ENCODE data around the gene HNRNPD.
"Not testable (repeated sequence)": the region's sequence is repeated elsewhere in the genome, so short reads cannot be mapped to it uniquely, and the experiment has no call there.

HNRNPD gene

DNA sequence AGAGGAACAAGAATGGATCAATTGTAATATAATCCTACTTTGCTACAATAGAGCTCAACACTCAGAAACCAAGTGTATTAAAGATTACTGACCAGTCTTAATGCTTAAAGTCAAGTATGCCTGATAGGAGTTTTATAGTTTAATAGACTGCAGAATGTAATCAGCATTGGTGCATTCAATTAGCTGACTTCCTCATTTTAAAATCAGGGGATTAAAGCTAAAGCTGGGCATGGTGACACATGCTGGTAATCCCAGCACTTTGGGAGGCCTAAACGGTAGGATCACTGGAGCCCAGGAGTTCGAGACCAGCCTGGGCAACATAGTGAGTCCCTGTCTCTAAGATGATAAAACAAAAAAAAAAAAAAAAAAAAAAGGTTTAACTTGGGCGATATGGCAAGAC is 45.7 kb upstream of the HNRNPD start:
- CTCF ChIA-PET = no interaction called here
- Histone ChIP-seq H3K4me3 (ENCODE audit: low read depth, low read length) (no peak overlapping the region), H3K27ac (ENCODE audit: extremely low read depth, low read depth, low read length) (no peak overlapping the region), H3K36me3 (ENCODE audit: control insufficient read depth in 2 of 2, insufficient read depth in 1 of 2, low read length in 2 of 2) (peaks cover 7 to 14% of the 10 kb centered on the region in 2 experiments; a peak in 2 of 3 replicates), H3K9me3 (ENCODE audit: control insufficient read depth, insufficient read depth, low read depth, low read length) (no peaks in the 10 kb centered on the region), H3K4me1 (ENCODE audit: control insufficient read depth, insufficient read depth, low read length) (no peaks in the 10 kb centered on the region)
- POLR2A ChIA-PET = interaction anchor here (2.3 kb wide), 1 partner anchor 10 kb away, joined by 21 read pairs; no protein-coding TSS in a partner anchor
- no peak for TF ChIP-seq WT1 (tag by site-specific recombination; IDR thresholded peaks at IDR 0.05)
- TF ChIP-seq ZSCAN16 (tag by site-specific recombination; IDR thresholded peaks at IDR 0.05) = no peak
- TF ChIP-seq ZNF777 (tag by site-specific recombination; IDR thresholded peaks at IDR 0.05; ENCODE audit: borderline replicate concordance) = no peak
- no peak for TF ChIP-seq BCL11B (tag by site-specific recombination; IDR thresholded peaks at IDR 0.05; ENCODE audit: low read depth)
- peak; percentile 41 for TF ChIP-seq ZNF585B (tag by site-specific recombination; IDR thresholded peaks at IDR 0.05)
- TF ChIP-seq ZNF677 (tag by site-specific recombination; IDR thresholded peaks at IDR 0.05) = no peak

DNA sequence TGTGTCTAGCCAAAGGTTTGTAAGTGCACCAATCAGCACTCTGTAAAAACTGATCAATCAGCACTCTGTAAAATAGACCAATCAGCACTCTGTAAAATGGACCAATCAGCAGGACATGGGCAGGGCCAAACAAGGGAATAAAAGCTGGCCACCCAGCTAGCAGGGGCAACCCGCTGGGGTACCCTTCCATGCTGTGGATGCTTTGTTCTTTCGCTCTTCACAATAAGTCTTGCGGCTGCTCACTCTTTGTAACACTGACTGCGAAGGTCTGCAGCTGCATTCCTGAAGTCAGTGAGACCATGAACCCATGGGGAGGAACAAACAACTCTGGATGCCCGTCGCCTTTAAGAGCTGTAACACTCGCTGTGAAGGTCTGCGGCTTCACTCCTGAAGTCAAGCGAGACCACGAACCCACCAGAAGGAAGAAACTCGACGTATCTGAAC is 42.2 kb upstream of the HNRNPD start:
- H3K4me1 ChIP-seq (ENCODE audit: control insufficient read depth, insufficient read depth, low read length) = no peaks in the 10 kb centered on the region
- CTCF ChIA-PET = no interaction called here

DNA sequence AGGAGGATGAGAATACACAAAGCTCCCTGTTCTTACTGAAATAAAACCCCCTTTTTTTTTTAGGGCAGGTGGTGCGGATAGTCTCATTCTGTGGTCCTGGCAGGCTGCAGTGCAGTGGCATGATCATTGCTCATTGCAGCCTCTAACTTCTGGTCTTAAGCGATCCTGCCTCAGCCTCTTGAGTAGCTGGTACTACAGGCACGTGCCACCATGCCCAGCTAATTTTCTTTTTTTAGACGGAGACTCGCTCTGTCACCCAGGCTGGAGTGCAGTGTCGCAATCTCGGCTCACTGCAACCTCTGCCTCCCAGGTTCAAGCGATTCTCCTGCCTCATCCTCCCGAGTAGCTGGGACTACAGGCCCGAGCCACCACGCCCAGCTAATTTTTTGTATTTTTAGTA is 41.3 kb upstream of the HNRNPD start:
- POLR2A ChIA-PET = interaction anchor here (2.7 kb wide), 1 partner anchor 15 kb away, joined by 7 read pairs; the partner anchor contains the start of gene HNRNPDL
- H3K36me3 ChIP-seq (ENCODE audit: control insufficient read depth in 2 of 2, insufficient read depth in 1 of 2, low read length in 2 of 2); H3K4me1 ChIP-seq (ENCODE audit: control insufficient read depth, insufficient read depth, low read length); H3K4me3 ChIP-seq (ENCODE audit: low read depth, low read length); H3K9me3 ChIP-seq (ENCODE audit: control insufficient read depth, insufficient read depth, low read depth, low read length); H3K27ac ChIP-seq (ENCODE audit: extremely low read depth, low read depth, low read length); CTCF ChIA-PET: not testable (repeated sequence)

More for the DNA sequence above, 42.2 kb upstream of the HNRNPD start:
- POLR2A ChIA-PET = interaction anchor here (2.7 kb wide), 1 partner anchor 14 kb away, joined by 7 read pairs; the partner anchor contains the start of gene HNRNPDL
- H3K27ac ChIP-seq (ENCODE audit: extremely low read depth, low read depth, low read length) = no peak overlapping the region
- no peak for TF ChIP-seq OVOL3 (tag by site-specific recombination; IDR thresholded peaks at IDR 0.05)
- TF ChIP-seq KLF9 (tag by site-specific recombination; IDR thresholded peaks at IDR 0.05; ENCODE audit: low read depth) = no peak
- no peak for TF ChIP-seq ZFP69B (tag by site-specific recombination; IDR thresholded peaks at IDR 0.05)
- TF ChIP-seq, protein P1, sequence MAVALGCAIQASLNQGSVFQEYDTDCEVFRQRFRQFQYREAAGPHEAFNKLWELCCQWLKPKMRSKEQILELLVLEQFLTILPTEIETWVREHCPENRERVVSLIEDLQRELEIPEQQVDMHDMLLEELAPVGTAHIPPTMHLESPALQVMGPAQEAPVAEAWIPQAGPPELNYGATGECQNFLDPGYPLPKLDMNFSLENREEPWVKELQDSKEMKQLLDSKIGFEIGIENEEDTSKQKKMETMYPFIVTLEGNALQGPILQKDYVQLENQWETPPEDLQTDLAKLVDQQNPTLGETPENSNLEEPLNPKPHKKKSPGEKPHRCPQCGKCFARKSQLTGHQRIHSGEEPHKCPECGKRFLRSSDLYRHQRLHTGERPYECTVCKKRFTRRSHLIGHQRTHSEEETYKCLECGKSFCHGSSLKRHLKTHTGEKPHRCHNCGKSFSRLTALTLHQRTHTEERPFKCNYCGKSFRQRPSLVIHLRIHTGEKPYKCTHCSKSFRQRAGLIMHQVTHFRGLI (tag by site-specific recombination; IDR thresholded peaks at IDR 0.05) = no peak
- no peak for TF ChIP-seq ZNF16 (tag by site-specific recombination; IDR thresholded peaks at IDR 0.05; ENCODE audit: low read depth)
- TF ChIP-seq ZNF558 (tag by site-specific recombination; IDR thresholded peaks at IDR 0.05) = no peak
- no peak for TF ChIP-seq FEZF1 (tag by site-specific recombination; IDR thresholded peaks at IDR 0.05)
- no peak for TF ChIP-seq ZXDB (tag by site-specific recombination; IDR thresholded peaks at IDR 0.05)
- TF ChIP-seq, protein P2, sequence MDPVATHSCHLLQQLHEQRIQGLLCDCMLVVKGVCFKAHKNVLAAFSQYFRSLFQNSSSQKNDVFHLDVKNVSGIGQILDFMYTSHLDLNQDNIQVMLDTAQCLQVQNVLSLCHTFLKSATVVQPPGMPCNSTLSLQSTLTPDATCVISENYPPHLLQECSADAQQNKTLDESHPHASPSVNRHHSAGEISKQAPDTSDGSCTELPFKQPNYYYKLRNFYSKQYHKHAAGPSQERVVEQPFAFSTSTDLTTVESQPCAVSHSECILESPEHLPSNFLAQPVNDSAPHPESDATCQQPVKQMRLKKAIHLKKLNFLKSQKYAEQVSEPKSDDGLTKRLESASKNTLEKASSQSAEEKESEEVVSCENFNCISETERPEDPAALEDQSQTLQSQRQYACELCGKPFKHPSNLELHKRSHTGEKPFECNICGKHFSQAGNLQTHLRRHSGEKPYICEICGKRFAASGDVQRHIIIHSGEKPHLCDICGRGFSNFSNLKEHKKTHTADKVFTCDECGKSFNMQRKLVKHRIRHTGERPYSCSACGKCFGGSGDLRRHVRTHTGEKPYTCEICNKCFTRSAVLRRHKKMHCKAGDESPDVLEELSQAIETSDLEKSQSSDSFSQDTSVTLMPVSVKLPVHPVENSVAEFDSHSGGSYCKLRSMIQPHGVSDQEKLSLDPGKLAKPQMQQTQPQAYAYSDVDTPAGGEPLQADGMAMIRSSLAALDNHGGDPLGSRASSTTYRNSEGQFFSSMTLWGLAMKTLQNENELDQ (tag by site-specific recombination; IDR thresholded peaks at IDR 0.05; ENCODE audit: low read depth) = no peak
- no peak for TF ChIP-seq ZNF37A (tag by site-specific recombination; IDR thresholded peaks at IDR 0.05)
- TF ChIP-seq ZNF777 (tag by site-specific recombination; IDR thresholded peaks at IDR 0.05; ENCODE audit: borderline replicate concordance) = no peak
- TF ChIP-seq ZNF791 (tag by site-specific recombination; IDR thresholded peaks at IDR 0.05) = no peak
- no peak for TF ChIP-seq ZNF48 (tag by site-specific recombination; IDR thresholded peaks at IDR 0.05)
- TF ChIP-seq SCRT1 (tag by site-specific recombination; IDR thresholded peaks at IDR 0.05; ENCODE audit: borderline replicate concordance) = no peak
- TF ChIP-seq, protein P3, sequence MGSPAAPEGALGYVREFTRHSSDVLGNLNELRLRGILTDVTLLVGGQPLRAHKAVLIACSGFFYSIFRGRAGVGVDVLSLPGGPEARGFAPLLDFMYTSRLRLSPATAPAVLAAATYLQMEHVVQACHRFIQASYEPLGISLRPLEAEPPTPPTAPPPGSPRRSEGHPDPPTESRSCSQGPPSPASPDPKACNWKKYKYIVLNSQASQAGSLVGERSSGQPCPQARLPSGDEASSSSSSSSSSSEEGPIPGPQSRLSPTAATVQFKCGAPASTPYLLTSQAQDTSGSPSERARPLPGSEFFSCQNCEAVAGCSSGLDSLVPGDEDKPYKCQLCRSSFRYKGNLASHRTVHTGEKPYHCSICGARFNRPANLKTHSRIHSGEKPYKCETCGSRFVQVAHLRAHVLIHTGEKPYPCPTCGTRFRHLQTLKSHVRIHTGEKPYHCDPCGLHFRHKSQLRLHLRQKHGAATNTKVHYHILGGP (tag by site-specific recombination; IDR thresholded peaks at IDR 0.05) = no peak
- TF ChIP-seq ZNF677 (tag by site-specific recombination; IDR thresholded peaks at IDR 0.05) = no peak
- no peak for TF ChIP-seq KLF8 (tag by site-specific recombination; IDR thresholded peaks at IDR 0.05)
- TF ChIP-seq ZNF157 (tag by site-specific recombination; IDR thresholded peaks at IDR 0.05) = no peak
- no peak for TF ChIP-seq ZNF404 (tag by site-specific recombination; IDR thresholded peaks at IDR 0.05)
- TF ChIP-seq, protein P4, sequence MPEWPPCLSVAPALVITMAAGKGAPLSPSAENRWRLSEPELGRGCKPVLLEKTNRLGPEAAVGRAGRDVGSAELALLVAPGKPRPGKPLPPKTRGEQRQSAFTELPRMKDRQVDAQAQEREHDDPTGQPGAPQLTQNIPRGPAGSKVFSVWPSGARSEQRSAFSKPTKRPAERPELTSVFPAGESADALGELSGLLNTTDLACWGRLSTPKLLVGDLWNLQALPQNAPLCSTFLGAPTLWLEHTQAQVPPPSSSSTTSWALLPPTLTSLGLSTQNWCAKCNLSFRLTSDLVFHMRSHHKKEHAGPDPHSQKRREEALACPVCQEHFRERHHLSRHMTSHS (tag by site-specific recombination; IDR thresholded peaks at IDR 0.05) = no peak
- H3K36me3 ChIP-seq (ENCODE audit: control insufficient read depth in 2 of 2, insufficient read depth in 1 of 2, low read length in 2 of 2) = no peaks in the 10 kb centered on the region
- H3K4me3 ChIP-seq (ENCODE audit: low read depth, low read length) = no peak overlapping the region
- H3K9me3 ChIP-seq (ENCODE audit: control insufficient read depth, insufficient read depth, low read depth, low read length) = no peaks in the 10 kb centered on the region
